ENCODE results near the gene ZFR2.
"Not testable (repeated sequence)": the region's sequence is repeated elsewhere in the genome, so short reads cannot be mapped to it uniquely, and the experiment has no call there.

Gene ZFR2

GRCh38 chr19:3836887-3837286 lies 32.0 kb downstream of the ZFR2 start:
- DNase-seq = no peak

- DNase-seq = no peak
Observed at GRCh38 chr19:3835055-3835435, 33.8 kb downstream of the ZFR2 start.

- DNase-seq = no peak
Observed at GRCh38 chr19:3834349-3835054, 34.3 kb downstream of the ZFR2 start.

DNA sequence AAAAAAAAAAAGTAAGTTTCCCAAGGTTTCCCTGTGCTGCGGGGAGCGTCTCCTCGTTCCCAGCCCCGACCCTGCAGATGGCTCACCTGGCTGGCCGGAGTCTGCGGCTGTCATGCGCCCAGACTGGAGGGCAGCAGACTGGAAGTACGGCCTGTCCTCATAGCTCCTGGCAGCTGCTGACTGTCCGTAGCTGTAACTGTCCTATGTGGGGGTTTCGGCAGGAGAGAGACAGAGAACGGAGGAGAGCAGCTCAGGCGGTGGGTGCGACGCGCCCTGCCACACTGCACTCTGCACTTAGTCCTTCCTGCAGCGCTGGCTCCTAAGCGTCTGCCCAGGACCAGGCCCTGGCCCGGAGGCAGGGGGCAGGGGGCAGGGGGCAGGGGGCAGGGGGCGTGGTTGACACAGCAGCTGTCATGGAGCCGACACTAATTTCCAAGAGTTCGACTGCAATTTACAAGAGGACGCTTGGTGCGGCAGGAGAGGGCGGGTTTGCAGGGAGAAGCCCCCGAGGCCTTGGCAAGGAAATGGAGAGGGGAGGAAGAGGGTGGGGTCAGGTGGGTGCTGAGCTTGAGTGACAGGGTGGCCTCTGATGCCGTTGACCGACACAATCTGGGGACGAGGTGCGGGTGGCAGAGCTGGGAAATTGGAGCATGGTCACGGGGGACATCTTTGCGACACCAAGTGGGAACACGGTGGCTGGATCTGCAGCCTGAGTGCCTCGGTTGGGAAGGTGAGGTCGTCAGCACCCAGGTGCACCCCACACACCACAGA lies 35.1 kb downstream of the ZFR2 start:
- DNase-seq = no peak

- no peak for DNase-seq
Observed at GRCh38 chr19:3832001-3832400, 36.8 kb downstream of the ZFR2 start.

- DNase-seq = no peak
Observed at GRCh38 chr19:3831601-3832000, 37.2 kb downstream of the ZFR2 start.

GRCh38 chr19:3830621-3831589 lies 37.9 kb downstream of the ZFR2 start:
- DNase-seq = no peak

DNA sequence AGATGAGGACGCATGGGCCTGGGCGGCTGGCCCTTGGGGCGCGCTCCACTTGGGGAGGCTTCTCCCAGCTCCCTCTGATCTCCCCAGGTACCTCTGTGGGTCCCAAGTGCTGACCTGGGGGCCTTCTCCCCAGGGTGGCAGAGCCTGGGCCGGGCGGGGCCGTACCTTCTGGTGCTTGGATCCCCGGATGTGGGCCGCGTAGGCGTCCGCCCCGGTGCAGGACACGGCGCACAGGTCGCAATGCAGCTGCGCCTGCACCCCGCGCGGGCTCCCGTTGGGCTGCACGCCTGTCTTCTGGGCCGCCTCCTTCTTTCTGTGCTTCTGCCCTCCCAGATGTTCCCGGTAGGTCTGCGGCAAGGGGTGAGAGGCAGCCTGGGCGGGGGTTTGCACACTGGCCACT lies 41.5 kb downstream of the ZFR2 start:
- DNase-seq = no peak

DNA sequence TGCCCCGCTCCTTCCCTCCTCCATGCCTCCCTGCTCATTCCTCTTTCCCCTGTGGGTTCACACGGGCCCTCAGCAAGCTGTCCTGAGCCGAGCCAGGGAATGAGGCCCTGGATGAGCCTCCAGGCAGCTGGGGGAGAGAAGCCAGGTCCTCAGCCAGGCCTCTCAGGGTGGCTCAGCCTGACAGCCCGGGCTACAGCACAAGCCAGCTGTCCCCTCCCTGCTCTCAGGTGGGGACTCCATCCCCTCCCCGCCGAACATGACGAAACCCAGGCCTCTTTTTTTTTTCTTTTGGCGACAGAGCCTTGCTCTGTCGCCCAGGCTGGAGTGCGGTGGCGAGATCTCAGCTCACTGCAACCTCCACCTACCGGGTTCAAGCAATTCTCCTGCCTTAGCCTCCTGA lies 42.7 kb downstream of the ZFR2 start:
- DNase-seq = no peak

GRCh38 chr19:3825286-3825956 lies 43.4 kb downstream of the ZFR2 start:
- DNase-seq = no peak

DNA sequence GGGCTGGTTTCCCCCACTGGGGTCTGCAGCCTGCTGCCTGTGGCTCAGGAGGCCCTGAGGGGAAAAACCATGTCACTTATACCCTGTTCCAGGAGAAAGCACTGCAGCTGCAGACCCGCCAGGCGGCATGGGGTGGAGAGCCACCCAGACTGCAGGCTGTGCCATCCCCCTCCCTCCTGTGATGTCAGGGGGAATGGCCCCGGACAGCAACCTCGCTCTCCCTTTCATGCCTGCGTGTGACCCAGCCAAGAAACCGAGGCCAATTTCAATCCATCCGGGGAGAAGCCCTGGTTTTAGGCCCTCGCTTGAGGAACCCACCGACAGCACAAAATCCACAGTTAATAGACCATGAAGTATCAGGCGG lies 45.5 kb downstream of the ZFR2 start:
- no peak for DNase-seq

DNA sequence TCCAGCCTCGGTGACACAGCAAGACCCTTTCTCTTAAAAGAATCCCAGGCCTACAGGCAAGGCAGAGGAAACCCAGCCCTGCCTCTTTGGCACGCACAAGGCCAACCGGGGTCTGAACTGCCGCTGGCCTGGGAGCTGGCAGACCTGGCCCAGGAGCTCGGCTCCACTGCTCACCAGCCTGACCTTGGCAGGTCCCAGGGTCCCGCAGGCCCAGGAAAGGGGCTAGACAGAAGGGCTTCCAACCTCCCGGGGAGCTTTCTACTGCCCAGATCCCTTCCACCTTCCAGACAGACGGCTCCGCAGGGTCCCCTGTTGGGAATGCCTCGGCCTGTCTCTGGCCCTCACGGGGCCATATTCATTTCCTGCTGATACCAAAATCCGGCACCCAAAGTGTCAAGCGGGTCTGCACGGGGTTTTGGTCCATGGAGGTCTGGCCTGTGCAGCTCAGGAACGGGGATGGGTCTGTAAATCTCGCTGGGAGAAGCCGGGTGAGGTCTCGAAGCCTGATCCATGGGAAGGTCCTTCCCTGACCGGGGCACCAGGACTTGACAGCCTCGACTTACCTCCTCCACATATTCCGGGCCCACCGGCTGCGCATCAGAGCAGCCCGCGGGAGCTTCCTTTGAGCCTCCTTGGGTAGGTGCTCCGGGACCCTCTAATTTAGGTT lies 46.0 kb downstream of the ZFR2 start:
- DNase-seq = no peak

DNA sequence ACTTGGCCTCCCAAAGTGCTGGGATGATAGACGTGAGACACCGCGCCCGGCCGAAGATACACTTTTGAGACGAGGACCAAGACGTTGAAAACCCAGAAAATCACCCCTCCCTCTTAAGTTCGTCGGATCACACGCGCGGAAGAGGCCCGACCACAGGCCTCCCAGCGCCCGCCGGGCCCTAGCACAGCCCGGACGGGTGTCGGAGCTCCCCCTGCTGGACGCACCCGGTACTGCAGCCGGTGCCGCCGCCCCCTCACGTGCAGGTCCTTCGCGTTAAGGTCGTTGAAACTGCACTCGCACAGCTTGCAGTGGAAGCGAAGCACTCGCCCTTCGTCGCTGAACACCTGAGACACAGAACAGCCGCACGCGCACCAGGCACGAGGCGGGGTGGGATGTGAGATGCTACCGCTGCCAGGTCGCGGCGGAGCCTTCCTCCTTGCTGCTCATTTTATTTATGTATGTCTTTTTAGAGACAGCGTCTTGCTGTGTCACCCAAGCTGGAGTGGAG lies 46.9 kb downstream of the ZFR2 start:
- DNase-seq = peak; percentile 71

GRCh38 chr19:3821156-3821555 lies 47.7 kb downstream of the ZFR2 start:
- DNase-seq = no peak

DNA sequence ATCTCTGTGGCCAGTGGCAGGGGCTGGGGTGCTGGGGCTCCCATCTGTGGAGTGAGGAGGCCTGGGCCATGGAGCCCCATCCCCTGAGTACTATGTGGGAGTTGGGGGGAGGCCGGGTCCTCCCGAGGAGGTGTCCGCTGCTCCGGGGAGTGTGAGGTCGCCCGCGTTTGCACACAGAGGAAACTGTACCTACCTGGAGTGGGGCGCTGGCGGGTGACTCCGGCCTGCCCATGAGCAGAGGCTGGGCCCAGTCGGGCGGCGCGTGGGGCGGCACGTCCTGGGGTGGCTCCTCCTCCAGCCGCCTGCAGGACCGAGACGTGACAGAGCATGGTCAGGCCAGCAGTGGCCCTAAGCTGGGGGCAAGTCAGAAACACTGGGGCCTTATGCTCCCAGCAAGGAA lies 48.8 kb downstream of the ZFR2 start:
- no peak for DNase-seq

DNA sequence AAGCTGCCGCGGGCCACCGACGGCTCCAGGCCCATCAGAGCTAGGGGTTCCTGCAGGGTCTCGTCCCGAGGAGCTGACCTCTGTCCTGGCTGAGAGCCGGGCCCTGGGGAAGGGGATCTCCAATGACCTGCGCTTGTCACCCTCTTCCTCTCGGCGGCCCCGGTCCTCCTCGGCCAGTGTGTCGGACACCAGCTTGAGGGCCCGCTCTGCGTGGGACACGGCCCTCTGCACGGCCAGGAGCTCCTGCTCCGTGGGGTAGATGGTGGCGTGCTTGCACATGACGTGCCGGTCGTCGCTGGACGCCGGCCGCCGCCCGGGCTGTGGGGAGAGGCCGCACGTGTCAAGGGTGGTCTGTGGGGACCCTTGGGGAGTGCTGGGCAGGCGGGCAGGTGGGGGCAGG lies 49.9 kb downstream of the ZFR2 start:
- DNase-seq = no peak

DNA sequence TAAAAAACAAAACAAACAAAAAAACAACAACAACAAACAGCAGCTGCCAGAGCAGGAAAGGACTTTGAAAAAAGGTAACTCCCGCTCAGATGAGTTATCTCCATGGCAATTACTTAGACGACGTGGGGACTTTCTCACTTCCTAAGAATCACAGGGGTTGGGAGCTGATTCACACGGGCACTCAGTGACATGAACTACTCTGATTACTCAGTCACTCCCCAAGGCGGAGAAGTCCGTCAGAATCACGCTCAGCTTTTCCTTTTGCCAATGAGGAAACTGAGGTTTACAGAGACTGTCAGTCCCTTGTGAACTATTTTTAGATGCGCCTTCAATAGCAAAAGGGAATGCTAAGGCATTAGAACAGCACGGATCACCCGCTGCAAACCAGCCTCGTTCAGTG lies 50.4 kb downstream of the ZFR2 start:
- DNase-seq = no peak

DNA sequence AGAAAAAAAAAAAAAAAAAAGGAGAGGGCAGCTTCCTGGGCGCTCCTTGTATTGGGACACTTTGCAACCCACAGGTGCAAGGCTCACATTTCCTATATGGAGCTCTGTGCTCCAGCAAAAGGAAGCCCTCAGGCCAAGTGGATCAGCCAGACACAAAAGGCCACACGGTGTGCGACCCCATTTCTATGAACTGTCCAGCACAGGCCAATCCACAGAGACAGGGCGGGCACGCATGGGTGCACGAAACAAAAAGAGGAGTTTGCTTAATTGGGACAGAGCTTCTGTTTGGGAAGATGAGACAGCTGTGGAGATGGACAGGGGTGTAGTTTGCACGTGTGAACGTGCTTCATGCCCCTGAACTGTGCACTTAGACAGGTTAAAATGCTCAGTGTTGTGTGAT lies 51.1 kb downstream of the ZFR2 start:
- no peak for DNase-seq

DNA sequence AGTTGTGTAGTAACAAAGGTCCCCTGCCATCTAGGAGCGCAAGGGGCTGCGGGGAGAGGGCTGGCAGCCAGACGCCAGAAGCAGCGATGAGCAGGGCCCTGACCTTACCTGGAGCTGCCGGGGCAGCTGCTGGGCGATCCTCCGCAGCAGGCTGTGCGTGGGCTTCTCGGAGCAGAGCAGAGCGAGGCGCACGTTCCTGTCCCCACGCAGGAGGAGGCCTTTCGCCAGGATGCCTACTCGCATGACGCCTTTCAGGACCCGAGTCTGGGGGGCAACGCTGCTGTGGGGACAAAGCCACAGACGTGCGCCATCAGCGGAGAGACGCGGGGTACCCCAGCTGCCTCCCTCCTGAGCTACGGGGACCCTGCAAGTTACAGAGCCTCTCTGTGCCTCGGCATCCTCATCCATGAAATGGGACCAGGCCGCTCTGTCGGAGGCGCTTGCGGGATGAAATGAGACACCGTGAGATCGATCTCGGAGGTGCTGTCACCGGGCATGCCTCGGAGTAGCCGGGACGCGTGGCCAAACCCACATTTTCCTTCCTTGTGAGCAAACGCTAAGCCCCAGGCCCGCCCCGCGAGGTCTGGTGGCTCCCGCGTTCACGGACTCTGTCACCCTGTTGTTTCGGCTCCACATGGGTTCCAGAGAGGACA lies 52.1 kb downstream of the ZFR2 start:
- no peak for DNase-seq

GRCh38 chr19:3816148-3816547 lies 52.7 kb downstream of the ZFR2 start:
- not testable (repeated sequence) for DNase-seq

DNA sequence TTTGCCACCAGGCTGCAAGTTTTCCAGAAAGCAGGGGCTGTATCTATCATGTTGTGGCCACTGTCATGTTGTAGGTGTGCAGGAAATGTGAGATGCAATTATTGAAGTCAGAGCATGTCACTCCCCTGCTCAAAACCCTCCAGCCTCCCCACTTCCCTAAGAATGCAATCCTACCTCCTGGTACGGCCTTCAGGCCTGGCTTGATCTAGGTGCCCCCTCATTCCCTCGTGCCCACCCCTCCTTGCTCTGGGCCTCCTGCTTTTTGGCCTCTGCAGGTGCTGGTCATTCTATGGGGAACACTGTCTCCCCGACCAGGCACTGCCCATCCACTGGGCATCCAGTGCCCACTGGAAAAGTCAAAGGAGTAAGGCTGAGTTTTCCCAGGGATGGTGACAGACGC lies 54.2 kb downstream of the ZFR2 start:
- no peak for DNase-seq

Data from hematopoietic multipotent progenitor cell treated with erythropoietin and hydrocortisone succinate and interleukin-3 and kit ligand, for 6 days (in vitro differentiated cells).